ENCODE data around the gene SPINT1. TPM values are rescaled to one million over a fixed set of nuclear protein-coding genes. Genes with fewer than 3 reads are reported as not detected.

Gene SPINT1
- total and polyA plus RNA-seq, 2 of the 13 experiments (the other 11 are each of a cell fraction or from before 2014, with no cell fraction given): 0.49 to 2.5 TPM

DNA sequence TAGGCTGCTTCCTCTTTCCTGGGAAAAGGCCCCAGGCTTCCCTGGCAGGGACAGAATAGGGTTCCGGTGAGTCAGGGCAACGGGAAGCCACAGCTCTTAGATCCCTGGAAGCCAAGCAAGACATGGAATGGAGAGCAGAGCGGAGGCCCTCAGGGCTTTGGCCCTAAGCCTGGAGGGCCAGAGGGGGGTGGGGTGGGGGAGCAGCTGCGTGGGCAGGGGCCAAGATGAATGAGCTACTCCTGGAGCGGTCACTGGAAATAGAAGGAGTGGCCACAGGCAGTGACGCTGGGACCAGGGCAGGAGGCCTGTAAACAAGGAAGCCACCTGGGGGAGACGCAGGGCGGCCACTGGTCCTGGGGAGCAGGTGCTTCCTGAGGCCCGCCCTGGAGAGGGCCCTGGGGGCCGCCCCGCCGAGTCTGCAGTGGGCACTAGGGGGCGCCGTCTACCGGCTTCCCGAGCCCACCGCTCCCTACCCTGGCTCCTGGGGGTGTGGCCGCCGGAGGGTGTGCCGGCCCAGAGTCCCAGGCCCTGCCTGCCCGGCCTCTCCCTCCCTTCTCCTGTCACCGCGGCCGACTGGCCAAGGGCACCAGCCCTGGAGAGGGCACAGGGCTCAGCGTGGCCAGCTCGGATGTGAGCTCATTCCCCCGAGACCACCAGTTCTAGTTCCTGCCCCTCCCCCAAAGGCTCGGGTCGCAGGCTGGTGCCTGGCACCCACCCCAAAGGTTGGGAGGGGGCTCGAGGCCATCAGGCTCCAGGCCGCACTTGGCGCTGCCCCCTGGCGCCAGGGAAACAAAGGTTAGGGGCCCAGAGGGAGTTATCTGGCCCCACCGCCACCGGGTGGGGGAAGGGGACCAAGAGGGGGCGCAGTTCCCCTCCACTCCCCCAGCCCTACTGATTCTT lies 62.5 kb downstream of the SPINT1 start (continued):
- TF ChIP-seq ZNF468 (CRISPR knock-in tag; IDR thresholded peaks at IDR 0.05): 0 out of 2 replicates have a peak, but pooled peaks have one; percentile 73
- TF ChIP-seq, protein P1, sequence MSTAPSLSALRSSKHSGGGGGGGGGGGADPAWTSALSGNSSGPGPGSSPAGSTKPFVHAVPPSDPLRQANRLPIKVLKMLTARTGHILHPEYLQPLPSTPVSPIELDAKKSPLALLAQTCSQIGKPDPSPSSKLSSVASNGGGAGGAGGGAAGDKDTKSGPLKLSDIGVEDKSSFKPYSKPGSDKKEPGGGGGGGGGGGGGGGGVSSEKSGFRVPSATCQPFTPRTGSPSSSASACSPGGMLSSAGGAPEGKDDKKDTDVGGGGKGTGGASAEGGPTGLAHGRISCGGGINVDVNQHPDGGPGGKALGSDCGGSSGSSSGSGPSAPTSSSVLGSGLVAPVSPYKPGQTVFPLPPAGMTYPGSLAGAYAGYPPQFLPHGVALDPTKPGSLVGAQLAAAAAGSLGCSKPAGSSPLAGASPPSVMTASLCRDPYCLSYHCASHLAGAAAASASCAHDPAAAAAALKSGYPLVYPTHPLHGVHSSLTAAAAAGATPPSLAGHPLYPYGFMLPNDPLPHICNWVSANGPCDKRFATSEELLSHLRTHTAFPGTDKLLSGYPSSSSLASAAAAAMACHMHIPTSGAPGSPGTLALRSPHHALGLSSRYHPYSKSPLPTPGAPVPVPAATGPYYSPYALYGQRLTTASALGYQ (CRISPR knock-in tag; IDR thresholded peaks at IDR 0.05): peak; percentile 51; the same call in 1 of the 2 replicates
- no peak; the same call in 1 of the 2 replicates for TF ChIP-seq ATF7-NPFF (CRISPR knock-in tag; IDR thresholded peaks at IDR 0.05; ENCODE audit: low read depth)
- TF ChIP-seq KDM2A (CRISPR knock-in tag; IDR thresholded peaks at IDR 0.05; ENCODE audit: borderline replicate concordance, low read depth): peak; percentile 93
- peak; percentile 49; the same call in 1 of the 2 replicates for TF ChIP-seq POGZ (CRISPR knock-in tag; IDR thresholded peaks at IDR 0.05)
- TF ChIP-seq HNRNPL (IDR thresholded peaks at IDR 0.05; ENCODE audit: low read depth, low read length): peak; percentile 90
- TF ChIP-seq, protein P2, sequence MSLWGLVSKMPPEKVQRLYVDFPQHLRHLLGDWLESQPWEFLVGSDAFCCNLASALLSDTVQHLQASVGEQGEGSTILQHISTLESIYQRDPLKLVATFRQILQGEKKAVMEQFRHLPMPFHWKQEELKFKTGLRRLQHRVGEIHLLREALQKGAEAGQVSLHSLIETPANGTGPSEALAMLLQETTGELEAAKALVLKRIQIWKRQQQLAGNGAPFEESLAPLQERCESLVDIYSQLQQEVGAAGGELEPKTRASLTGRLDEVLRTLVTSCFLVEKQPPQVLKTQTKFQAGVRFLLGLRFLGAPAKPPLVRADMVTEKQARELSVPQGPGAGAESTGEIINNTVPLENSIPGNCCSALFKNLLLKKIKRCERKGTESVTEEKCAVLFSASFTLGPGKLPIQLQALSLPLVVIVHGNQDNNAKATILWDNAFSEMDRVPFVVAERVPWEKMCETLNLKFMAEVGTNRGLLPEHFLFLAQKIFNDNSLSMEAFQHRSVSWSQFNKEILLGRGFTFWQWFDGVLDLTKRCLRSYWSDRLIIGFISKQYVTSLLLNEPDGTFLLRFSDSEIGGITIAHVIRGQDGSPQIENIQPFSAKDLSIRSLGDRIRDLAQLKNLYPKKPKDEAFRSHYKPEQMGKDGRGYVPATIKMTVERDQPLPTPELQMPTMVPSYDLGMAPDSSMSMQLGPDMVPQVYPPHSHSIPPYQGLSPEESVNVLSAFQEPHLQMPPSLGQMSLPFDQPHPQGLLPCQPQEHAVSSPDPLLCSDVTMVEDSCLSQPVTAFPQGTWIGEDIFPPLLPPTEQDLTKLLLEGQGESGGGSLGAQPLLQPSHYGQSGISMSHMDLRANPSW (CRISPR knock-in tag; IDR thresholded peaks at IDR 0.05; ENCODE audit: borderline replicate concordance): no peak
- TF ChIP-seq CENPX (CRISPR knock-in tag; IDR thresholded peaks at IDR 0.05): no peak
- TF ChIP-seq ZFP90 (CRISPR knock-in tag; IDR thresholded peaks at IDR 0.05; ENCODE audit: borderline replicate concordance): peak; percentile 51; the same call in 1 of the 2 replicates
- TF ChIP-seq ZNF674 (CRISPR knock-in tag; IDR thresholded peaks at IDR 0.05; ENCODE audit: low read depth): no peak; the same call in 1 of the 2 replicates
- no peak for TF ChIP-seq EZH2 (conservative IDR thresholded peaks at IDR 0.05; ENCODE audit: low read depth, low read length)
- 0 out of 2 replicates have a peak, but pooled peaks have one; percentile 15 for TF ChIP-seq ZNF501 (CRISPR knock-in tag; IDR thresholded peaks at IDR 0.05)
- peak; percentile 63; the same call in 1 of the 2 replicates for TF ChIP-seq RBFOX2 (IDR thresholded peaks at IDR 0.05; ENCODE audit: low read depth, low read length)
- TF ChIP-seq ZNF564 (CRISPR knock-in tag; IDR thresholded peaks at IDR 0.05): no peak
- no peak for TF ChIP-seq ZNF101 (CRISPR knock-in tag; IDR thresholded peaks at IDR 0.05; ENCODE audit: borderline replicate concordance, low read depth)
- TF ChIP-seq TBP (CRISPR knock-in tag; IDR thresholded peaks at IDR 0.05): no peak
- TF ChIP-seq WIZ (CRISPR knock-in tag; IDR thresholded peaks at IDR 0.05): no peak
- TF ChIP-seq, protein P3, sequence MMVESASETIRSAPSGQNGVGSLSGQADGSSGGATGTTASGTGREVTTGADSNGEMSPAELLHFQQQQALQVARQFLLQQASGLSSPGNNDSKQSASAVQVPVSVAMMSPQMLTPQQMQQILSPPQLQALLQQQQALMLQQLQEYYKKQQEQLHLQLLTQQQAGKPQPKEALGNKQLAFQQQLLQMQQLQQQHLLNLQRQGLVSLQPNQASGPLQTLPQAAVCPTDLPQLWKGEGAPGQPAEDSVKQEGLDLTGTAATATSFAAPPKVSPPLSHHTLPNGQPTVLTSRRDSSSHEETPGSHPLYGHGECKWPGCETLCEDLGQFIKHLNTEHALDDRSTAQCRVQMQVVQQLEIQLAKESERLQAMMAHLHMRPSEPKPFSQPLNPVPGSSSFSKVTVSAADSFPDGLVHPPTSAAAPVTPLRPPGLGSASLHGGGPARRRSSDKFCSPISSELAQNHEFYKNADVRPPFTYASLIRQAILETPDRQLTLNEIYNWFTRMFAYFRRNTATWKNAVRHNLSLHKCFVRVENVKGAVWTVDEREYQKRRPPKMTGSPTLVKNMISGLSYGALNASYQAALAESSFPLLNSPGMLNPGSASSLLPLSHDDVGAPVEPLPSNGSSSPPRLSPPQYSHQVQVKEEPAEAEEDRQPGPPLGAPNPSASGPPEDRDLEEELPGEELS (CRISPR knock-in tag; IDR thresholded peaks at IDR 0.05): 0 out of 2 replicates have a peak, but pooled peaks have one; percentile 18
- TF ChIP-seq, protein P4, sequence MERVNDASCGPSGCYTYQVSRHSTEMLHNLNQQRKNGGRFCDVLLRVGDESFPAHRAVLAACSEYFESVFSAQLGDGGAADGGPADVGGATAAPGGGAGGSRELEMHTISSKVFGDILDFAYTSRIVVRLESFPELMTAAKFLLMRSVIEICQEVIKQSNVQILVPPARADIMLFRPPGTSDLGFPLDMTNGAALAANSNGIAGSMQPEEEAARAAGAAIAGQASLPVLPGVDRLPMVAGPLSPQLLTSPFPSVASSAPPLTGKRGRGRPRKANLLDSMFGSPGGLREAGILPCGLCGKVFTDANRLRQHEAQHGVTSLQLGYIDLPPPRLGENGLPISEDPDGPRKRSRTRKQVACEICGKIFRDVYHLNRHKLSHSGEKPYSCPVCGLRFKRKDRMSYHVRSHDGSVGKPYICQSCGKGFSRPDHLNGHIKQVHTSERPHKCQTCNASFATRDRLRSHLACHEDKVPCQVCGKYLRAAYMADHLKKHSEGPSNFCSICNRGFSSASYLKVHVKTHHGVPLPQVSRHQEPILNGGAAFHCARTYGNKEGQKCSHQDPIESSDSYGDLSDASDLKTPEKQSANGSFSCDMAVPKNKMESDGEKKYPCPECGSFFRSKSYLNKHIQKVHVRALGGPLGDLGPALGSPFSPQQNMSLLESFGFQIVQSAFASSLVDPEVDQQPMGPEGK (CRISPR knock-in tag; IDR thresholded peaks at IDR 0.05): peak; percentile 85
- TF ChIP-seq RXRA (CRISPR knock-in tag; IDR thresholded peaks at IDR 0.05): peak; percentile 33; the same call in 1 of the 2 replicates
